Measurements from ENCODE around the gene ZNF678. TPM values are rescaled to one million over a fixed set of nuclear protein-coding genes. Genes with fewer than 3 reads are reported as not detected.

The ZNF678 gene
- total and polyA plus RNA-seq, 2 of the 8 experiments (the other 6 are each of a cell fraction or from before 2014, with no cell fraction given) = 6.9 to 28.3 TPM

DNA sequence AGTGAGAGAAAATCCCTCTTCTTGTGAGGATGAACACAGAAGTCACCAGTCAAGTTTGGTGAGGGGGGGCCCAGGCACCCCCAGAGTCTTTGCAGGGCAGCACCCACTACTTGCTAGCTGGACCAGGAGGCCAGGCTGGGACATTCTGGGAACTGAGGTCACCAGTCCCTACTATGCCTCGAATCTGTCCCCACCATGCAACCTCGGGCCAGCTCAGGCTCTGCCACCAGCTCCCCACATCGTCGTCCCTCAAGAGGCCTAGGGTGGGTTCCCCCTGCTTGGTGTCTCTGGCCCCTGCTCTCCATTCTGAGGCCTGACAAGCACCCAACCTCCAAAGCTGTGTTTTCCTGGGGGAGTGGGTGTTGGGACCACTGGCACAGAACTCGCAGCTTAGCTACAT, 22.2 kb upstream of the ZNF678 start:
- peaks cover 7% of the 10 kb centered on the region; the same call in 1 of the 2 replicates for H3K23me2 ChIP-seq (ENCODE audit: low read depth, low read length)
- 87% methylated on average over 3 of the region's 5 CpGs; no CpG with 5 or more reads in 1 of the 2 experiments for WGBS, 2 experiments (ENCODE audit: extremely low coverage in 1 of 2, insufficient coverage in 1 of 2, insufficient read length in 1 of 2, insufficient replicate concordance in 2 of 2, low coverage in 1 of 2, low lambda C conversion rate in 2 of 2, missing lambda C conversion rate in 1 of 2)
- H3K56ac ChIP-seq (replicated peaks; ENCODE audit: insufficient read length, low read depth, low read length) = no peak overlapping the region
- H3K4me2 ChIP-seq (ENCODE audit: insufficient read depth in 1 of 2, low read depth in 2 of 2, low read length in 2 of 2) = peak overlapping the region in 1 of 2 experiments; percentile 66; a peak in 1 of 4 replicates
- no peaks in the 10 kb centered on the region for H3K36me3 ChIP-seq (ENCODE audit: control insufficient read depth in 2 of 4, insufficient read depth in 4 of 4, low read length in 3 of 4)
- H2BK120ac ChIP-seq (replicated peaks; ENCODE audit: low read depth, low read length) = no peak overlapping the region
- H3K23ac ChIP-seq (ENCODE audit: insufficient read length) = no peak overlapping the region
- no peak overlapping the region for H2BK12ac ChIP-seq (ENCODE audit: low read depth, low read length)
- H2BK15ac ChIP-seq (ENCODE audit: low read length) = no peak overlapping the region
- H2BK5ac ChIP-seq (ENCODE audit: low read depth, low read length) = no peak overlapping the region
- FAIRE-seq = no peak
- no peak overlapping the region for H3K14ac ChIP-seq (ENCODE audit: insufficient read length)
- H4K5ac ChIP-seq (ENCODE audit: insufficient read length, low read depth, low read length) = no peak overlapping the region
- H4K8ac ChIP-seq (ENCODE audit: extremely low read depth, insufficient read depth, low read length) = no peak overlapping the region
- H3K9me3 ChIP-seq (ENCODE audit: insufficient read depth in 2 of 2, low read depth in 1 of 2, low read length in 1 of 2) = no peaks in the 10 kb centered on the region
- H3K79me2 ChIP-seq (ENCODE audit: control insufficient read depth in 1 of 2, insufficient read depth in 2 of 2, low read length in 2 of 2) = no peaks in the 10 kb centered on the region
- H2AFZ ChIP-seq (ENCODE audit: low read length) = no peak overlapping the region
- no peaks in the 10 kb centered on the region for H3K79me1 ChIP-seq (ENCODE audit: low read depth, low read length)
- no peak overlapping the region for H3K9ac ChIP-seq (replicated peaks in 1 of 4; ENCODE audit: extremely low read depth in 1 of 4, low read depth in 3 of 4, low read length in 3 of 4)
- no peak overlapping the region for H3K27ac ChIP-seq (ENCODE audit: low read depth, low read length)
- peaks cover 0 to 6% (median 0%) of the 10 kb centered on the region in 4 experiments; a peak in 2 of 7 replicates for H3K4me1 ChIP-seq (replicated peaks in 1 of 4; ENCODE audit: control insufficient read depth in 3 of 4, insufficient read depth in 4 of 4, low read length in 3 of 4)
- H3K18ac ChIP-seq (ENCODE audit: extremely low read depth, low read length) = no peak overlapping the region
- H3K4ac ChIP-seq (replicated peaks; ENCODE audit: insufficient read length, low read depth, low read length) = no peak overlapping the region
- H2BK20ac ChIP-seq (ENCODE audit: low read length) = no peak overlapping the region
- CTCF ChIA-PET (ENCODE audit: partially characterized antibody) = interaction anchor here (0.7 to 1.5 kb wide), 9 partner anchors 9 to 73 kb away, joined by 3 to 5 read pairs (median 4); partner anchors contain the start of gene ZNF678
- POLR2A ChIA-PET (ENCODE audit: partially characterized antibody) = interaction anchor here (1.4 kb wide), 1 partner anchor 22 kb away, joined by 3 read pairs; the partner anchor contains the start of gene ZNF678
- H4K91ac ChIP-seq (replicated peaks; ENCODE audit: insufficient read length, low read length) = no peak overlapping the region
- H2AK5ac ChIP-seq (ENCODE audit: low read depth, low read length) = no peak overlapping the region
- H4K20me1 ChIP-seq (replicated peaks in 1 of 2; ENCODE audit: control insufficient read depth in 1 of 2, insufficient read depth in 2 of 2, low read length in 2 of 2) = no peaks in the 10 kb centered on the region
- DNase-seq (ENCODE audit: low read depth in 1 of 2, low spot score in 2 of 2) = no peak
- H3K4me3 ChIP-seq (ENCODE audit: extremely low read depth in 1 of 4, insufficient read depth in 2 of 4, low read depth in 3 of 4, low read length in 4 of 4) = peak overlapping the region in 2 of 4 experiments; percentile 58 to 67; a peak in 2 of 8 replicates
- H3K27me3 ChIP-seq (replicated peaks in 1 of 4; ENCODE audit: control insufficient read depth in 3 of 4, extremely low read depth in 1 of 4, insufficient read depth in 3 of 4, low read length in 3 of 4) = peaks cover 3 to 14% (median 13%) of the 10 kb centered on the region in 4 experiments; a peak in 6 of 7 replicates
- TF ChIP-seq, protein P1, sequence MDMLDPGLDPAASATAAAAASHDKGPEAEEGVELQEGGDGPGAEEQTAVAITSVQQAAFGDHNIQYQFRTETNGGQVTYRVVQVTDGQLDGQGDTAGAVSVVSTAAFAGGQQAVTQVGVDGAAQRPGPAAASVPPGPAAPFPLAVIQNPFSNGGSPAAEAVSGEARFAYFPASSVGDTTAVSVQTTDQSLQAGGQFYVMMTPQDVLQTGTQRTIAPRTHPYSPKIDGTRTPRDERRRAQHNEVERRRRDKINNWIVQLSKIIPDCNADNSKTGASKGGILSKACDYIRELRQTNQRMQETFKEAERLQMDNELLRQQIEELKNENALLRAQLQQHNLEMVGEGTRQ (IDR thresholded peaks at IDR 0.05; ENCODE audit: low read length) = no peak
- TF ChIP-seq RNF2 (IDR thresholded peaks at IDR 0.05; ENCODE audit: borderline replicate concordance, low read depth, low read length, missing control alignments, poor library complexity, severe bottlenecking) (no peak), TAF7 (optimal IDR thresholded peaks at IDR 0.05; ENCODE audit: borderline replicate concordance, low read depth, low read length) (no peak), CTBP2 (IDR thresholded peaks at IDR 0.05; ENCODE audit: borderline replicate concordance, insufficient read depth, insufficient read length, low read length) (no peak), SIRT6 (IDR thresholded peaks at IDR 0.05; ENCODE audit: low read length) (no peak), SIX5 (IDR thresholded peaks at IDR 0.05; ENCODE audit: low read depth, low read length) (no peak), ZNF274 (IDR thresholded peaks at IDR 0.05; ENCODE audit: borderline replicate concordance, extremely low read depth, low read length) (no peak), KDM1A (IDR thresholded peaks at IDR 0.05; ENCODE audit: borderline replicate concordance, low read length) (no peak), YY1 (IDR thresholded peaks at IDR 0.05; ENCODE audit: low read depth, low read length) (no peak), ASH2L (IDR thresholded peaks at IDR 0.05; ENCODE audit: low read length) (no peak), RBBP5 (IDR thresholded peaks at IDR 0.05; ENCODE audit: borderline replicate concordance, low read depth, low read length) (no peak), SP1 (IDR thresholded peaks at IDR 0.05; ENCODE audit: low read depth, low read length) (no peak), JUN (IDR thresholded peaks at IDR 0.05; ENCODE audit: low read depth, low read length) (no peak)

Data from H1 (cell line).